AG10803 (cell line): ENCODE results near the gene NOL4L.

ENCODE experiments used
- DNase-seq: peaks from one replicate; pipeline ENCODE4 v3.0.0; 2010; ENCODE audit warnings: low read depth
- H3K4me3 ChIP-seq: 2 replicates; pipeline ENCODE4 v1.5.1; 2011; ENCODE audit warnings: mild to moderate bottlenecking, low read length, control low read depth
- TF ChIP-seq, protein P1 (sequence below): conservative IDR thresholded peaks from 2 replicates; pipeline ENCODE4 v1.5.1; 2011; ENCODE audit warnings: mild to moderate bottlenecking, low read length, control low read depth, inconsistent platforms

Gene NOL4L

GRCh38 chr20:32521780-32522525 lies 63.2 kb downstream of the NOL4L start:
- TF ChIP-seq, protein P1, sequence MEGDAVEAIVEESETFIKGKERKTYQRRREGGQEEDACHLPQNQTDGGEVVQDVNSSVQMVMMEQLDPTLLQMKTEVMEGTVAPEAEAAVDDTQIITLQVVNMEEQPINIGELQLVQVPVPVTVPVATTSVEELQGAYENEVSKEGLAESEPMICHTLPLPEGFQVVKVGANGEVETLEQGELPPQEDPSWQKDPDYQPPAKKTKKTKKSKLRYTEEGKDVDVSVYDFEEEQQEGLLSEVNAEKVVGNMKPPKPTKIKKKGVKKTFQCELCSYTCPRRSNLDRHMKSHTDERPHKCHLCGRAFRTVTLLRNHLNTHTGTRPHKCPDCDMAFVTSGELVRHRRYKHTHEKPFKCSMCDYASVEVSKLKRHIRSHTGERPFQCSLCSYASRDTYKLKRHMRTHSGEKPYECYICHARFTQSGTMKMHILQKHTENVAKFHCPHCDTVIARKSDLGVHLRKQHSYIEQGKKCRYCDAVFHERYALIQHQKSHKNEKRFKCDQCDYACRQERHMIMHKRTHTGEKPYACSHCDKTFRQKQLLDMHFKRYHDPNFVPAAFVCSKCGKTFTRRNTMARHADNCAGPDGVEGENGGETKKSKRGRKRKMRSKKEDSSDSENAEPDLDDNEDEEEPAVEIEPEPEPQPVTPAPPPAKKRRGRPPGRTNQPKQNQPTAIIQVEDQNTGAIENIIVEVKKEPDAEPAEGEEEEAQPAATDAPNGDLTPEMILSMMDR, result peak; percentile 81
- no peak overlapping the region for H3K4me3 ChIP-seq
- peak; percentile 34 for DNase-seq

DNA sequence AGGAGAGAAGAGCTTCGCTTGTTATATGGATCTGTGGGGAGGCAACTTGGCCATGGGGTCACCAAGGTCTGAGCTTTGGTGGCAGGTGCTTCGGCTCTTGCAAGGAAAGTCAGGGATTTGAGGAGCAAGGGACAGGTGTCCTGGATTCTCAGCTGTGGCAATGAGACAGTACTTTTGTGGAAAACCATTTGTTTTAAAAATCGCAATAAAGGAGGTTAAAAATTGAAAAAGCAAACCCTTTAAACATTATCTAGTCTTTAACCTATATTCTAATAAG lies 64.3 kb downstream of the NOL4L start:
- DNase-seq, result no peak
- H3K4me3 ChIP-seq, result no peak overlapping the region
- TF ChIP-seq, protein P1, result no peak

DNA sequence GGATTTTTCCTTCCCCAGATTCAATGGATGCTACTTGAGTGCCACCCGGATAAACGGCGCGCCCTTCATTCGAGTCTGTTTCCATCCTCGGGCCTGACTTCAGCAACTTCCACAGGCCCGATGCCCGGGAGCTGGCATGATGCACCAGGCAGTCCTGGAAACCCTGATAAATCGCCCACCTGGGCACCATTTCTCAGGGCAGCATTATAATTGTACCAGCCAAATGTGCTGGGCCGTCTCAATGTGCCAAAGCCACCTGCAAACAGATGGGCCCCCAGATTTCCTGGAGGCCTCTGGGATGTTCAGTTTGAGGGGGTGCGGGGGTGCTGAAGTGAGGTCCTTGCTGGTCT lies 65.8 kb downstream of the NOL4L start:
- no peak for DNase-seq
- TF ChIP-seq, protein P1, result no peak
- no peak overlapping the region for H3K4me3 ChIP-seq

GRCh38 chr20:32518593-32519380 lies 66.3 kb downstream of the NOL4L start:
- TF ChIP-seq, protein P1, result no peak
- no peak overlapping the region for H3K4me3 ChIP-seq
- no peak for DNase-seq

DNA sequence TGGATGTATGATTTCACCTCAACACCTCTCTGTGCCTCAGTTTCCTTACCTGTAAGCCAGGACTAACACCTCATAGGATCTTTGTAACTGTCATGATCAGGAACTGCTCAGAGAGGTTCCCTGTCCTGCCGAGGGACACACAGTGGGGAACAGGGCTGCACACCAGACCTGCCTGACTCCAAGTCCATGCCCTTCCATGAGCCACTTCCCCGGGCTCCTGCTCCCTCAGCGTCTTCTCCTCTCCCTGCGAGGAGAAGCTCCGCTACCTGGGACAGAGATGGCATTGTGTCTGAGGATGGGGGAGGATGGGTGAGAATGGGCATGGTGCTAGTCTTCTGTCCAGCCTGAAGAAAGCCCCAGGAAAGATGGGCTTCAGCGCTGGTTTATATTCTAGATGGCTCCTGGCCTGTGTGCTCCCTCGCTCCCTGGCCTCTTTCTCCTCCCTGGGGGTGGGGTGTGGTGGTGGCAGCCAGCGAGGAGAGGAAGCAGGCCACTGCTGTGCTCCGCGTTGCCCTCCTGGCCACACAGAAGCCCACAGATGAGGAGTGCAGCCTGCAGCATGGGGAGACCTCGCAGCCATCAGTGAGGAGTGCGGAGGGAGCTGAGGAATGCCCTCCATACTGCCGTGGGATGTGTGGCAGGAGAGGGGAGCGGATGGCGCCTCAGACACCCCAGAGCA lies 67.1 kb downstream of the NOL4L start:
- H3K4me3 ChIP-seq, result no peak overlapping the region
- TF ChIP-seq, protein P1, result no peak
- no peak for DNase-seq

- no peak for DNase-seq
- TF ChIP-seq, protein P1, result no peak
- H3K4me3 ChIP-seq, result no peak overlapping the region
Measured at GRCh38 chr20:32517518-32517873, 67.6 kb downstream of the NOL4L start.
